ENCODE measurements around the gene NLRP6. TPM values are rescaled to one million over a fixed set of nuclear protein-coding genes. Genes with fewer than 3 reads are reported as not detected.
A peak's percentile ranks its signal among the peaks of the same experiment; 100 is the strongest.
"Not testable (repeated sequence)": the region's sequence is repeated elsewhere in the genome, so short reads cannot be mapped to it uniquely, and the experiment has no call there.

Gene NLRP6
- total RNA-seq, 4 donors from 2014 or later: 0.13 to 2.2 (median 0.42) TPM; not detected in 1

DNA sequence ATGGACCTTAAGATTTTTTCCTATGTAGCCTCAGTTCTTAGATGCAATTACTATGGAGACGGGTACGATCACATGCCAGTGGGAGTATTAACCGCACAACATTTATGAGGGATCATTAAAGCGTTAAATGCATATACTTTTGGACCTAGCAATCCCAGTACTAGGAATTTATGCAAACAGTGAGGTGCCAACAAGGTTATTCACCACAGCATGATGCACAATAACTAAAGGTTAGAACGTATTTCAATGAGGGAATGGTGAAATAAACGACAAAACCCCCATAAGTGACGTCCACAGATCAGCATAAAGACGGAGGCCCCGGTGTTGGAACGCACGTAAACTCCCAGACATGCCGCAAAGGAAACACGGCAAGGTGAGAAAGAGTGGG is 42.6 kb upstream of the NLRP6 start:
- Histone ChIP-seq H3K27ac (replicated peaks in 1 of 4) (peak overlapping the region; percentile 85 to 98 (median 96)), H3K4me1 (peaks cover 21 to 34% (median 29%) of the 10 kb centered on the region in 4 donors), H3K27me3 (no peaks in the 10 kb centered on the region), H3K9me3 (no peaks in the 10 kb centered on the region), H3K4me3 (peak overlapping the region; percentile 72 to 100 (median 96)), H3K36me3 (peaks cover 0 to 38% (median 10%) of the 10 kb centered on the region in 4 donors)
- DNase-seq (ENCODE audit: extremely low spot score): no peak
- TF ChIP-seq POLR2A (IDR thresholded peaks at IDR 0.05; ENCODE audit: low read depth): no peak
- TF ChIP-seq EP300 (IDR thresholded peaks at IDR 0.05): no peak
- no peak for TF ChIP-seq POLR2AphosphoS5 (IDR thresholded peaks at IDR 0.05)
- WGBS: 2% methylated on average over 13 of the region's 13 CpGs
- intact Hi-C loops (cut with DNase I): loop anchor here (2.0 kb wide), 1 partner anchor 29 kb away; the partner anchor contains the start of genes BET1L and RIC8A

DNA sequence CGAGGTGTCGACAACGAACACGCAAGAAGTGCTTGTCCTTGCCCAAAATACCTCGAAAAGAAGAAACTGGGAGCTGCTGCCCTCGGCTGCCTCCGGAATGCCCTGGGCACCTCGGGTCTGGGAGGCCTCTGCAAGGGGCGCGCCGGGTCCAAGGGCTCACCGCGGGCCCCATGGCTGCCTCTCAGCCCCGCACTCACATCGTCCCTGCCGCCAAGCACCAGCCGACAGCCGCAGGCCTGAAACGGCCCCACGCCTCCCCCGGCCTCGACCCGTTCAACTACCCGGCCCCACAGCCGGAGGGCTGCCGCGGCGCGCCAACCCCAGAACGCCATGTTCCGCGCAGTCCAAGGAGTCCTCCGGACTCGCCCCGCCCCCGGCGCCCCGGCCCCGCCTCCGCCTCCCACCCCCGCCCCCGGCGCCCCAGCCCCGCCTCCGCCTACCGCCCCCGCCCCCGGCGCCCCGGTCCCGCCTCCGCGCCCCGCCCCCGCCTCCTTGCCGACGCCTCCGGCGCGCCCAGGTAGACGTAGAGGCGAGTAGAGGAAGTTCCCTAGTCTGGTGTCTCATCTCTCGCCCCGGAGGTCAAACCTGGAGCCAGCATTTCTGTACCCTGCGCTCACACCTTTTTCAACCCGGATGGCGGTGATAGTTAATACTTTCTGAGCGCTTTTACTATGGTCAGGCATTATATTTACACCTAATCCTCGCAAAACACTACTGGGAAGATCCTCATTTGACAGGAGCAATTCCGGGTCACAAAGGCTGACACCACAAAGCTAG is 42.0 kb upstream of the NLRP6 start, which contains the start of gene SIRT3:
Gene SIRT3 (minus strand): TSS at position 346 of the 777 bp plus-strand sequence. CDS start 14 bp downstream, at position 332.
- H3K27ac ChIP-seq (replicated peaks in 1 of 4): peak within 1 kb of the TSS; percentile 85 to 98 (median 96)
- peaks cover 26 to 34% (median 29%) of the 10 kb centered on the region in 4 donors for H3K4me1 ChIP-seq
- no peaks in the 10 kb centered on the region for H3K9me3 ChIP-seq
- WGBS: 2% methylated on average over 12 of the region's 70 CpGs
- TF ChIP-seq POLR2A (IDR thresholded peaks at IDR 0.05; ENCODE audit: low read depth) (peak; percentile 42), CTCF (IDR thresholded peaks at IDR 0.05) (peak in 2 of 3 experiments; percentile 14 to 44), EP300 (IDR thresholded peaks at IDR 0.05) (no peak), POLR2AphosphoS5 (IDR thresholded peaks at IDR 0.05) (peak; percentile 69 to 80)
- peaks cover 0 to 39% (median 15%) of the 10 kb centered on the region in 4 donors for H3K36me3 ChIP-seq
- intact Hi-C loops (cut with DNase I): loop anchor here (2.0 kb wide), 1 partner anchor 29 kb away; the partner anchor contains the start of genes BET1L and RIC8A
- peak; percentile 93 for DNase-seq (ENCODE audit: extremely low spot score)
- peak within 1 kb of the TSS; percentile 72 to 100 (median 96) for H3K4me3 ChIP-seq
- no peaks in the 10 kb centered on the region for H3K27me3 ChIP-seq

GRCh38 chr11:236774-237767 is 41.1 kb upstream of the NLRP6 start, which contains the start of gene PSMD13:
Gene PSMD13, plus strand, starts transcription at chr11:236976. Its CDS starts 74 bp downstream, at chr11:237050.
- peak within 1 kb of the TSS; percentile 72 to 100 (median 96) for H3K4me3 ChIP-seq
- intact Hi-C loops (cut with DNase I): no loop called here
- peaks cover 26 to 37% (median 33%) of the 10 kb centered on the region in 4 donors for H3K4me1 ChIP-seq
- no peaks in the 10 kb centered on the region for H3K27me3 ChIP-seq
- WGBS: 7% methylated on average over 13 of the region's 62 CpGs
- no peaks in the 10 kb centered on the region for H3K9me3 ChIP-seq
- DNase-seq (ENCODE audit: extremely low spot score): peak; percentile 94
- H3K27ac ChIP-seq (replicated peaks in 1 of 4): peak within 1 kb of the TSS; percentile 85 to 98 (median 96)
- H3K36me3 ChIP-seq: peaks cover 0 to 41% (median 24%) of the 10 kb centered on the region in 4 donors
- TF ChIP-seq EP300 (IDR thresholded peaks at IDR 0.05) (no peak), POLR2AphosphoS5 (IDR thresholded peaks at IDR 0.05) (peak; percentile 87 to 91), CTCF (IDR thresholded peaks at IDR 0.05) (no peak), POLR2A (IDR thresholded peaks at IDR 0.05; ENCODE audit: low read depth) (no peak)

DNA sequence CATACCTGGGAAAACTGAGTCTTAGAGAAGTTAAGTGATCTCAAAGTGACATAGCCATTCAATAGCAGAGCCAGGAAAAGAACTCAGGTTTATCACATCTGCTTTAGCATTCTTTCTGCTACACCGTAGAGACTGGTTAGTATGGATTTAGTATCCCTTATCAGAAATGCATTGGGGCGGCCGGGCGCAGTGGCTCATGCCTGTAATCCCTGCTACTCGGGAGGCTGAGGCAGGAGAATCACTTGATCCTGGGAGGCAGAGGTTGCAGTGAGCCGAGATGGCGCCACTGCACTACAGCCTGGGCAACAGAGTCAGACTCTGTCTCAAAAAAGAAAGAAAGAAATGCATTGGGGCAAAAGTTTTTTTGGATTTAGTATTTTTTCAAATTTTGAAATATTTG is 39.9 kb upstream of the NLRP6 start:
- H3K9me3 ChIP-seq; H3K4me3 ChIP-seq; H3K27me3 ChIP-seq; H3K27ac ChIP-seq (replicated peaks in 1 of 4); intact Hi-C loops (cut with DNase I); DNase-seq (ENCODE audit: extremely low spot score): not testable (repeated sequence)
- H3K36me3 ChIP-seq: peaks cover 6 to 41% (median 25%) of the 10 kb centered on the region in 4 donors
- H3K4me1 ChIP-seq: peaks cover 26 to 37% (median 33%) of the 10 kb centered on the region in 4 donors
- WGBS: 82% methylated on average over 7 of the region's 7 CpGs

DNA sequence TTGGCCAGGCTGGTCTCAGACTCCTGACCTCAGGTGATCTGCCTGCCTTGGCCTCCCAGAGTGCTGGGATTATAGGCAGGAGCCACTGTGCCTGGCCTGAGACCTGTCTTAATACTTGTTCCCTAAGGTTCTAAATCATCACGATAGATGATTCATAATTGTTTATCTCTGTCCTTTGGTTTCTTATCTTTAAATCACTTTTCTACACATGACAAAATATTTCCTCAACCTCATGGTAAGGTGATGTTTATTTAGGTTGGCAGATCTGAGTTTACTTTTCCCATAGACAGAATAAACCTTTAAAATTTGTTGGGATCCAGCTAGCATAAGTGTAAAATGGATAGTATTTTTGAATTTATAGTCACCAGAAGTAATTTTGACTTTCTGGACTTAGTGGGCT is 37.9 kb upstream of the NLRP6 start:
- no peak for DNase-seq (ENCODE audit: extremely low spot score)
- intact Hi-C loops (cut with DNase I): no loop called here
- WGBS: 40% methylated on average over 1 of the region's 1 CpG
- no peaks in the 10 kb centered on the region for H3K27me3 ChIP-seq
- H3K36me3 ChIP-seq: peaks cover 24 to 61% (median 41%) of the 10 kb centered on the region in 4 donors
- H3K4me1 ChIP-seq: peaks cover 18 to 29% (median 26%) of the 10 kb centered on the region in 4 donors
- H3K4me3 ChIP-seq: no peak overlapping the region
- no peak overlapping the region for H3K27ac ChIP-seq (replicated peaks in 1 of 4)
- H3K9me3 ChIP-seq: no peaks in the 10 kb centered on the region
- TF ChIP-seq POLR2A (IDR thresholded peaks at IDR 0.05; ENCODE audit: low read depth): no peak
- no peak for TF ChIP-seq CTCF (IDR thresholded peaks at IDR 0.05)
- TF ChIP-seq EP300 (IDR thresholded peaks at IDR 0.05): no peak
- TF ChIP-seq POLR2AphosphoS5 (IDR thresholded peaks at IDR 0.05): no peak

All from esophagus muscularis mucosa (tissue), 4 donors.